Measurements from ENCODE around the gene RNF111.

The RNF111 gene

DNA sequence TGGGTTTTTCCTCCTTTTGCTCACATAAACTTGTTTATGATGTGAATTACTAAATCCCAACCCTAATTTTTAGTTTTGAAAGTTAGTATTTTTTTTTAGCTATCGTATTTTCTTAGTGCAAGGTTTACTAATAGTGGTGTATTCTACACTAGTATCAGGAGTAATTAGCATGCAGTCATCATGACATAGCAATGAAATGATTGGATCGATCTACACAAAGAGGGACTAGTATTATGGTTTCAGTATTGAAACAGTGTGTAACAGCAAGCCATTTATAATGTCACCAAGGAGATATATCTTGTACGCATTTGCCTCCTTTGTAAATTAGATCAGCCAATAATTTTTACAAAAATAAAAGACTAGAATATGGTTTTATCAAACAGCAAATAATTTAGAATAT, 38.7 kb downstream of the RNF111 start:
- TF ChIP-seq, protein P1, sequence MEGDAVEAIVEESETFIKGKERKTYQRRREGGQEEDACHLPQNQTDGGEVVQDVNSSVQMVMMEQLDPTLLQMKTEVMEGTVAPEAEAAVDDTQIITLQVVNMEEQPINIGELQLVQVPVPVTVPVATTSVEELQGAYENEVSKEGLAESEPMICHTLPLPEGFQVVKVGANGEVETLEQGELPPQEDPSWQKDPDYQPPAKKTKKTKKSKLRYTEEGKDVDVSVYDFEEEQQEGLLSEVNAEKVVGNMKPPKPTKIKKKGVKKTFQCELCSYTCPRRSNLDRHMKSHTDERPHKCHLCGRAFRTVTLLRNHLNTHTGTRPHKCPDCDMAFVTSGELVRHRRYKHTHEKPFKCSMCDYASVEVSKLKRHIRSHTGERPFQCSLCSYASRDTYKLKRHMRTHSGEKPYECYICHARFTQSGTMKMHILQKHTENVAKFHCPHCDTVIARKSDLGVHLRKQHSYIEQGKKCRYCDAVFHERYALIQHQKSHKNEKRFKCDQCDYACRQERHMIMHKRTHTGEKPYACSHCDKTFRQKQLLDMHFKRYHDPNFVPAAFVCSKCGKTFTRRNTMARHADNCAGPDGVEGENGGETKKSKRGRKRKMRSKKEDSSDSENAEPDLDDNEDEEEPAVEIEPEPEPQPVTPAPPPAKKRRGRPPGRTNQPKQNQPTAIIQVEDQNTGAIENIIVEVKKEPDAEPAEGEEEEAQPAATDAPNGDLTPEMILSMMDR (IDR thresholded peaks at IDR 0.05; ENCODE audit: insufficient read depth, low read depth, low read length, missing control alignments), result no peak
- no peak overlapping the region for H3K4me3 ChIP-seq (ENCODE audit: low read length)
- DNase-seq (ENCODE audit: low read depth), result no peak

DNA sequence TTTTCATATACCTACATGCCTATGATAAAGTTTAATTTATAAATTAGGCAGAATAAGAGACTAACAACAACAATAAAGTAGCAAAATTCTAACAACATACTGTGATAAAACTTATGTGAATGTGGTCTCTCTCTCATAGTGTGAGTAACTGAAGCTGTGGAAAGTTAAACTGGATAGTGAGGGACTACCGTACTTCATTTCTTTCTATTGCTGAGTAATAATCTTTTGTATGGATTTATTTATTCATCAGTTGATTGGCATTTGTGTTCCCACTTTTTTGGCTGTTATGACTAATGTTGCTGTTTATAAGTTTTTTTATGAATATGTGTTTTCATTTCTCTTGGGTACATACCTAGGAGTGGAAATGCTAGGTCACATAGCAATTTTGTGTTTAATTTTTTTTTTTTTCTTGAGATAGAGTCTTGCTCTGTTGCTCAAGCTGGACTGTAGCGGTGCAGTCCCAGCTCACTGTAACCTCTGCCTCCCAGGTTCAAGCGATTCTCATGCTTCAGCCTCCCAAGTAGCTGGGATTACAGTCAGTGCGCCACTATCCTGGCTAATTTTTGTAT, 41.0 kb downstream of the RNF111 start:
- H3K4me3 ChIP-seq (ENCODE audit: low read length), result no peak overlapping the region
- TF ChIP-seq, protein P1 (IDR thresholded peaks at IDR 0.05; ENCODE audit: insufficient read depth, low read depth, low read length, missing control alignments), result no peak
- peak; percentile 5 for DNase-seq (ENCODE audit: low read depth)

DNA sequence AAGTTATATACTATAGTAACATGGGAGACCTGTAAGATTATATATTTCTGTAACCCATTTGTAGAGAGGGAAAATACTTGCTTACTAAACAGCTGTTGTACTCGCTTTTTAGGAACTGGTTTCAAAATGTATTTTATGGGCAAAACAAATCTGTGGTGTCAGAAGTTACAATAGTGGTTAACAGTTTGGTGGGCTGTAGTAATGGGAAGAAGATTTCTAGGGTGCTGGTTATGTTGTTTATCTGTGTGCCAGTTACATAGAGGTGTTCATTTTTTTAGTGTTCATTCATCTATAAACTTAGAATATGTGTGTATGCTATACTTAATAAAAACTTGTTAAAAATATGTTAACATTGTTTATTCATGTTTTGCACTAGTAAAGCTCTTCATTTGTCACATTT, 42.1 kb downstream of the RNF111 start:
- no peak for DNase-seq (ENCODE audit: low read depth)
- H3K4me3 ChIP-seq (ENCODE audit: low read length), result no peak overlapping the region
- TF ChIP-seq, protein P1 (IDR thresholded peaks at IDR 0.05; ENCODE audit: insufficient read depth, low read depth, low read length, missing control alignments), result no peak

DNA sequence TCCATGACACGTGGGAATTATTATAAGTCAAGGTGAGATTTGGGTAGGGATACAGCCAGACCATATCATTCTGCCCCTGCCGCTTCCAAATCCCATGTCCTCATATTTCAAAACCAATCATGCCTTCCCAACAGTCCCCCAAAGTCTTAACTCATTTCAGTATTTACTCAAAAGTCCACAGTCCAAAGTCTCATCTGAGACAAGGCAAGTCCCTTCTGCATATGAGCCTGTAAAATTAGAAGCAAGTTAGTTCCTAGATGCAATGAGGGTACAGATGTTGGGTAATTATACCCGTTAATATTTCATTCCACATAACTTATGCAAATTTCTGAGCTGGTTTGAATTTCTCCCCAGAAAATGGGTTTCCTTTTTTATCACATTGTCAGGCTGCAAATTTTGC, 47.7 kb downstream of the RNF111 start:
- no peak for DNase-seq (ENCODE audit: low read depth)
- TF ChIP-seq, protein P1 (IDR thresholded peaks at IDR 0.05; ENCODE audit: insufficient read depth, low read depth, low read length, missing control alignments), result no peak
- H3K4me3 ChIP-seq (ENCODE audit: low read length), result no peak overlapping the region

DNA sequence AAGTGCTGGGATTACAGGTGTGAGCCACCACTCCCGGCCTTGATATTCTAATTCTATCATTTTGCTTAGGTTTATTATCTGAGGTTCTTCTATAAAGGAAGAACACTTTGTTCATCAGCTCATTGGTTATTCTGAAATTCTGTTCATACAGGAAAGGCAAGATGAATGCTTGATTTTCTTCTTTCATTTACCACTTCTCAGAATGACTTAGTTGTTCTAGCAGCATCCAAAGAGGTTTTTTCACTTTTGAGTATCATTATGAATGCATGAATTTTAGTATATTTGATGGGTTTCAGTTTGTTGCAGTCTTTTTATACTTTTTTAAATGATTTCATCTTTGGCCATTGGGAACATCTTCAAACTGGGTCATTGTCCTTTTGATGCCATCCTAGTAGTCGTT, 51.8 kb downstream of the RNF111 start:
- TF ChIP-seq, protein P1 (IDR thresholded peaks at IDR 0.05; ENCODE audit: insufficient read depth, low read depth, low read length, missing control alignments), result no peak
- no peak for DNase-seq (ENCODE audit: low read depth)

DNA sequence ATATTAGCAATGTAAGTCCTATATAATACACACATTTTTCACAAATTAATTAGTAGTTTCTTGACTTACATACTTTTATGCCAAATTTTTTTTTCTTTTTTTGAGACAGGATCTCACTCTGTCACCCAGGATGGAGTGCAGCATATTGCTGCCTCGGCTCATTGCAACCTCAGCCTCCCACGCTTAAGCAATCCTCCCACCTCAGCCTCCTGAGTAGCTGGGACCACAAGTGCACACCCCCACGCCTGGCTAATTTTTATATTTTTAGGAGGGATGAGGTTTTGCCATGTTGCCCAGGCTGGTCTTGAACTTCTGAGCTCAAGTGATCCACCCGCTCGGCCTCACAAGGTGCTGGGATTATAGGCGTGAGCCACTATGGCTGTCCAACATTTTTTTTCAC, 54.6 kb downstream of the RNF111 start:
- TF ChIP-seq, protein P1 (IDR thresholded peaks at IDR 0.05; ENCODE audit: insufficient read depth, low read depth, low read length, missing control alignments), result no peak
- H3K4me3 ChIP-seq (ENCODE audit: low read length), result no peak overlapping the region
- no peak for DNase-seq (ENCODE audit: low read depth)

More for the DNA sequence above, 51.8 kb downstream of the RNF111 start:
- H3K4me3 ChIP-seq (ENCODE audit: low read length), result no peak overlapping the region

DNA sequence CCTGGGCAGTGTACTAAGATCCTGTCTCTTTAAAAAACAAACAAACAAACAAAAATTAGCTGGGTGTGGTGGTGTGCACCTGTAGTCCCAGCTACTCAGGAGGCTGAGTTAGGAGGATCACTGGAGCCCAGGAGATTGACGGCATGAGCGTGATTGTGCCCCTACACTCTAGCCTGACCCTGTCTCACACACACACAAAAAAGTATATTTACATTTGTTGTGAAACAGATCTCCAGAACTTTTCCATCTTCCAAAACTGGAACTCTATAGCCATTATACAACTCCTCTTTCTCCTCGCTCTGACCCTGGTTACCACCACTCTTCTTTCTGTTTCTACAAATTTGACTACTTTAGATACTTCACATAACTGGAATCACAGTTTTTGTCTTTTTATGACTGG, 61.4 kb downstream of the RNF111 start:
- DNase-seq (ENCODE audit: low read depth), result no peak
- H3K4me3 ChIP-seq (ENCODE audit: low read length), result no peak overlapping the region
- TF ChIP-seq, protein P1 (IDR thresholded peaks at IDR 0.05; ENCODE audit: insufficient read depth, low read depth, low read length, missing control alignments), result no peak

All from epithelial cell of esophagus (primary cell).